KG1 (cell line): ENCODE results near the gene RNU2-63P.
"Not testable (repeated sequence)": the region's sequence is repeated elsewhere in the genome, so short reads cannot be mapped to it uniquely, and the experiment has no call there.

Experiments
- DNase-seq: peaks from one replicate; lab custom pipeline; 2025; lab: John Stamatoyannopoulos, UW

RNU2-63P gene

GRCh38 chr2:88016086-88016959 is at the start of gene RNU2-63P:
TSS of gene RNU2-63P (minus strand) at chr2:88016547.
- peak; percentile 65 for DNase-seq

GRCh38 chr2:88061295-88061694 is 44.9 kb upstream of the RNU2-63P start:
- DNase-seq = no peak

GRCh38 chr2:88060907-88061275 is 44.5 kb upstream of the RNU2-63P start:
- DNase-seq = no peak

GRCh38 chr2:88059979-88060906 is 43.9 kb upstream of the RNU2-63P start:
- peak; percentile 11 for DNase-seq

GRCh38 chr2:88058191-88058590 is 41.8 kb upstream of the RNU2-63P start:
- DNase-seq = no peak

GRCh38 chr2:88057437-88057844 is 41.1 kb upstream of the RNU2-63P start:
- DNase-seq = no peak

GRCh38 chr2:88055371-88056128 is 39.2 kb upstream of the RNU2-63P start, which contains the start of gene KRCC1:
TSS of gene KRCC1 (minus strand) at chr2:88055783. CDS start at chr2:88028563, 27,220 bp downstream.
- DNase-seq = peak; percentile 78

- DNase-seq = no peak
Measured at GRCh38 chr2:88054782-88055370, 38.5 kb upstream of the RNU2-63P start.

- no peak for DNase-seq
Measured at GRCh38 chr2:88053934-88054781, 37.8 kb upstream of the RNU2-63P start.

- DNase-seq = no peak
Measured at GRCh38 chr2:88053296-88053695, 36.9 kb upstream of the RNU2-63P start.

- DNase-seq = no peak
Measured at GRCh38 chr2:88051792-88052191, 35.4 kb upstream of the RNU2-63P start.

- no peak for DNase-seq
Measured at GRCh38 chr2:88049622-88050021, 33.3 kb upstream of the RNU2-63P start.

GRCh38 chr2:88048541-88048940 is 32.2 kb upstream of the RNU2-63P start:
- no peak for DNase-seq

GRCh38 chr2:88045561-88045960 is 29.2 kb upstream of the RNU2-63P start:
- not testable (repeated sequence) for DNase-seq

- DNase-seq = no peak
Measured at GRCh38 chr2:88042476-88042875, 26.1 kb upstream of the RNU2-63P start.

GRCh38 chr2:88038263-88039105 is 22.1 kb upstream of the RNU2-63P start:
- no peak for DNase-seq

- no peak for DNase-seq
Measured at GRCh38 chr2:88036606-88037005, 20.3 kb upstream of the RNU2-63P start.

- DNase-seq = no peak
Measured at GRCh38 chr2:88036182-88036581, 19.8 kb upstream of the RNU2-63P start.

GRCh38 chr2:88032070-88032702 is 15.8 kb upstream of the RNU2-63P start:
- no peak for DNase-seq
